Upper lobe of right lung (tissue), 1 donor: ENCODE data around the gene THNSL1. TPM values are rescaled to one million over a fixed set of nuclear protein-coding genes. Genes with fewer than 3 reads are reported as not detected.
A peak's percentile ranks its signal among the peaks of the same experiment; 100 is the strongest.
"Not testable (repeated sequence)": the region's sequence is repeated elsewhere in the genome, so short reads cannot be mapped to it uniquely, and the experiment has no call there.

Experiments used
- ATAC-seq: fragments of 200-7000 bp; cut with Tn5 transposase; one replicate; pipeline ENCODE4 v1.9.1; 2020; ENCODE audit warnings: mild to moderate bottlenecking, moderate library complexity
- DNase-seq: peaks from one replicate; pipeline ENCODE4 v3.0.0-alpha.2; 2020
- H3K27ac ChIP-seq: fragments of 200-600 bp; one replicate; pipeline ENCODE4 v1.8.0; 2022
- H3K27me3 ChIP-seq: fragments of 200-600 bp; one replicate; pipeline ENCODE4 v1.8.0; 2022; ENCODE audit warnings: mild to moderate bottlenecking
- H3K36me3 ChIP-seq: fragments of 200-600 bp; one replicate; pipeline ENCODE4 v1.8.0; 2022
- H3K4me1 ChIP-seq: fragments of 200-600 bp; one replicate; pipeline ENCODE4 v1.8.0; 2022
- H3K4me3 ChIP-seq: fragments of 200-600 bp; one replicate; pipeline ENCODE4 v1.8.0; 2022; ENCODE audit warnings: mild to moderate bottlenecking
- H3K9me3 ChIP-seq: fragments of 200-600 bp; one replicate; pipeline ENCODE4 v1.8.0; 2022
- intact Hi-C: fragments of 100-400 bp; cut with DNase I; formaldehyde crosslinking; loops from one replicate; pipeline ENCODE4 v1.11.0; 2022
- total RNA-seq: library from RNA; stranded (reverse); fragmentation: NEBNext Ultra II Directional; extraction: Animal tissue kit (Norgen Biotek cat#: 25700); gene quantifications from one replicate; pipeline ENCODE4 v1.2.1, GENCODE V29; 2021
- TF ChIP-seq, protein P1 (sequence below): fragments of 200-600 bp; IDR thresholded peaks from one replicate; pipeline ENCODE4 v1.8.0; 2022; ENCODE audit warnings: antibody characterized with exemption
- donor health status: DM: no; HTN: yes; CAD: no; lungs with severe emphysema.

Gene THNSL1
- total RNA-seq, 1 donor from 2014 or later, result 3.0 TPM

DNA sequence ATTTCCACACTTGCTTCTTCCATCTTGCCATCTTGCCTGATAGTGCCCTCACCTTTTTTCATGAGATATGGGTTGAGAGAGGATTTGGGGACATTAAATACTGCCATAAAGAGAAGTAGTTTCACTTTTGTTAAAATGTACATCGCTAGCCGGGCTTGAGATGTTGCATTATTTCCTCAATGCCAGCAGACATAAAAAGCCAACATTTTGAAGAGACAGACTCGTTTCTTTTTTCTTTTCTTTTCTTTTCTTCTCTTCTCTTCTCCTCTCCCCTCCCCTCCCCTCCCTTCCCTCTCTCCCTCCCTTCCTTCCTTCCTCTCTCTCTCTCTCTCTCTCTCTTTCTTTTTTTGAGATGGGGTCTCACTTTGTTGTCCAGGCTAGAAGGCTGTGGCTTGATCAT, 18.4 kb upstream of the THNSL1 start:
- Histone ChIP-seq H3K27me3 (no peaks in the 10 kb centered on the region), H3K9me3 (no peaks in the 10 kb centered on the region), H3K27ac (no peak overlapping the region), H3K4me3 (no peak overlapping the region), H3K4me1 (no peaks in the 10 kb centered on the region), H3K36me3 (no peaks in the 10 kb centered on the region)
- TF ChIP-seq, protein P1, sequence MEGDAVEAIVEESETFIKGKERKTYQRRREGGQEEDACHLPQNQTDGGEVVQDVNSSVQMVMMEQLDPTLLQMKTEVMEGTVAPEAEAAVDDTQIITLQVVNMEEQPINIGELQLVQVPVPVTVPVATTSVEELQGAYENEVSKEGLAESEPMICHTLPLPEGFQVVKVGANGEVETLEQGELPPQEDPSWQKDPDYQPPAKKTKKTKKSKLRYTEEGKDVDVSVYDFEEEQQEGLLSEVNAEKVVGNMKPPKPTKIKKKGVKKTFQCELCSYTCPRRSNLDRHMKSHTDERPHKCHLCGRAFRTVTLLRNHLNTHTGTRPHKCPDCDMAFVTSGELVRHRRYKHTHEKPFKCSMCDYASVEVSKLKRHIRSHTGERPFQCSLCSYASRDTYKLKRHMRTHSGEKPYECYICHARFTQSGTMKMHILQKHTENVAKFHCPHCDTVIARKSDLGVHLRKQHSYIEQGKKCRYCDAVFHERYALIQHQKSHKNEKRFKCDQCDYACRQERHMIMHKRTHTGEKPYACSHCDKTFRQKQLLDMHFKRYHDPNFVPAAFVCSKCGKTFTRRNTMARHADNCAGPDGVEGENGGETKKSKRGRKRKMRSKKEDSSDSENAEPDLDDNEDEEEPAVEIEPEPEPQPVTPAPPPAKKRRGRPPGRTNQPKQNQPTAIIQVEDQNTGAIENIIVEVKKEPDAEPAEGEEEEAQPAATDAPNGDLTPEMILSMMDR, result no peak
- no peak for DNase-seq
- no peak for ATAC-seq
- intact Hi-C loops, result no loop called here

DNA sequence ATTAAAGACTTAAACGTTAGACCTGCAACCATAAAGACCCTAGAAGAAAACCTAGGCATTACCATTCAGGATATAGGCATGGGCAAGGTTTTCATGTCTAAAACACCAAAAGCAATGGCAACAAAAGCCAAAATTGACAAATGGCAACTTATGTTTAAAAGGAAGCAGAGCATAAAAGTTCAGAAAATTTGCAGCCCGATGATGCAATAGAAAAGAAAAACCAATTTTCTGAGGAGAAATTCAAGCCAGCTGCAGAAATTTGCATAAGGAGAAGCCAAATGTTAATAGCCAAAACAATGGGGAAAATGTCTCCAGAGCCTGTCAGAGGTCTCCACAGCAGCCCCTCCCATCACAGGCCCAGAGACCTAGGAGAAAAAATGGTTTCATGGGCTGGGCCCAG, 4.8 kb upstream of the THNSL1 start:
- H3K36me3 ChIP-seq, H3K27me3 ChIP-seq, H3K9me3 ChIP-seq, H3K4me1 ChIP-seq, DNase-seq, H3K27ac ChIP-seq, H3K4me3 ChIP-seq, ATAC-seq, intact Hi-C loops: not testable (repeated sequence)

DNA sequence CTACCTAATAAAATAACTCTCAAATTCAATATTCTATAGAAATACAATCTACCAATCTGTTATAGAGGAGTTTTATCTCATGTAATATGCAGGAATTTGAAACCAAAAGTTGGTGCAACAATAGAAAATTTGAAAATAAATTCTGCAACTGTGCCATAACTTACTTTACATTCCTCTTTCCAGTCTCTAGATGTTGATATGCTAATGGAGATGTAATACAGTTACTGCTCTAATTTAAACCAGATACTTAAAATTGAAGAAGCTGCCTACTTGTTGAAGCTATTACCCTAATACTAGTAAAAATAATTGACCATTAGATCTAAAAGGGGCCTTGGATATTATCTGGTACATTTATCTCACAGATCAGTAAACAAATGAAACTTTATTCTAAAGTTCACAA, 1.8 kb upstream of the THNSL1 start:
- H3K4me3 ChIP-seq, result no peak overlapping the region
- no peak overlapping the region for H3K27ac ChIP-seq
- TF ChIP-seq, protein P1, result no peak
- H3K36me3 ChIP-seq, result no peaks in the 10 kb centered on the region
- peaks cover 6% of the 10 kb centered on the region for H3K4me1 ChIP-seq
- no peaks in the 10 kb centered on the region for H3K9me3 ChIP-seq
- DNase-seq (no peak), ATAC-seq (no peak)
- intact Hi-C loops, result no loop called here
- no peaks in the 10 kb centered on the region for H3K27me3 ChIP-seq

DNA sequence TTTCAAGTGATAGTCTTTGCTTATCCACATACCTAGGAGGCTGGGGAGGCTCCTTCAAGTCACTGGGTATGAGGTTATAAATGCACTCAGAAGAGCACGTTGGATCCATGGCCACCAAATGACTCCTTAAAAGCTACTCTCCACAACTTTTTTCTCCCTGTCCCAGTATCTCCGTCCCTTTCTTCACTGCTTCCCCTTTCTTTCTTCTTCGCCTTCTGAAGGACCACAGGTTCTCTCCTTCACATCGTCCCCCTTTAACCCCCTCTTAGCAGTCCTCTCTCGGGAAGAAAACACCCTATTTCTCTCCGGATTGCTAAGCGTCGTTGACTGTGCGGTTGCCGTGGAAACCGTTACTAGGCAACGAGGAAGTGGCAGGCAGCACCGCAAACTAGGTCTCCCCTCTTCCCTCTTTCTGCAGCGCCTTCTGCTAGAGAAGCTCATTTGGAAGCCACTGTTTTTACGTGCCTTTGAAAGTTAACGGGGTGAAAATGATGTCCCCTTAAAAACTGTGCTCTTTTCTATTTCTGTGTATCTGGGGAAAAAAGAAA, 510 bp upstream of the THNSL1 start, which contains the start of gene ENKUR:
Gene ENKUR, minus strand, starts transcription at position 331 of the 548 bp plus-strand sequence. Its CDS starts 222 bp downstream, at position 109.
- Histone ChIP-seq H3K36me3 (no peaks in the 10 kb centered on the region), H3K4me3 (peak within 1 kb of the TSS; percentile 72), H3K27ac (peak within 1 kb of the TSS; percentile 91), H3K4me1 (peaks cover 6% of the 10 kb centered on the region), H3K9me3 (no peaks in the 10 kb centered on the region), H3K27me3 (no peaks in the 10 kb centered on the region)
- ATAC-seq (peak; percentile 60), DNase-seq (peak; percentile 94)
- TF ChIP-seq, protein P1, result no peak
- intact Hi-C loops, result no loop called here

DNA sequence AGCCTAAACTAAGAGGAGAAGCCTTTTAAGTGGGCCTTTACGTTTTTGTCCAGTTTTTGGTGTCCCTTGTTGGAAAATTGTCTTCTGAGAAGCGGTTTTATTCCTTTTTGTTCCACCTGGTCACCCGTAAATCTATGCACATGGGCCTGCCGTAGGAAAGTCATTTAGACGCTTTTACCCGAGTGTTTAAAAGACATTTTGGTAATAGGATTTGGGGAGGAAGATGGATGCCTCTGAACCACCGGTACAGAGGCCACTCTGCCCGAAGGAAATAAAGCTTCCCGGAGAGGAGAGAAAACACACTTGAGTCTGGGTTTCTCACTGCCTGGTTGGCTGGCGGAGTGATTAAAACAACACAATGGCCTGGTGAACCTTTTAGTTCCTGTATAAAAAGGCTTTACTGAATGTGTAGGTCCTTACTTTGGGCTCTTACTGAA, 760 bp downstream of the THNSL1 start:
- H3K9me3 ChIP-seq, result no peaks in the 10 kb centered on the region
- ATAC-seq (peak; percentile 0), DNase-seq (no peak)
- peak overlapping the region; percentile 91 for H3K27ac ChIP-seq
- no peaks in the 10 kb centered on the region for H3K36me3 ChIP-seq
- H3K4me3 ChIP-seq, result peak overlapping the region; percentile 72
- H3K4me1 ChIP-seq, result peaks cover 6% of the 10 kb centered on the region
- intact Hi-C loops, result no loop called here
- H3K27me3 ChIP-seq, result no peaks in the 10 kb centered on the region
- TF ChIP-seq, protein P1, result no peak

DNA sequence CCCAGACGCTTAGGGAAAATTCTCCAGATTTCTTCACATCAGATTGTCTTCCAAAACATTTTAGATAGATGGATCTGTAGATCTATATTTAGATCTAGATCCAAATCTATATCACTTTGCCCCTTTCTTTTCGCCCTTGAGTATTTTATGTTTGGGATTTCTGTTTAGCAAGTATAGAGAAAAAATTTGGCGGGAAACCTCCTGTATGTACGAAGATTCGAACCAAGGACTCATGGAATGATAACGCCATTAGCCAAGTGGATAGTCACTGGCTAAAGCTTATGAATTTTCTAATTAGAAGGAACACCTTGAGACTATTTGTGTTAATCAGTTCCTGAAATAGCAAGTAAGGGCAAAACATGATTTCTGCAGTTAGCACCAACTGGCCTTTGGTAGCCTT, 1.2 kb downstream of the THNSL1 start:
- ATAC-seq, result no peak
- TF ChIP-seq, protein P1, result no peak
- Histone ChIP-seq H3K27me3 (no peaks in the 10 kb centered on the region), H3K27ac (peak overlapping the region; percentile 91), H3K9me3 (no peaks in the 10 kb centered on the region), H3K4me3 (peak overlapping the region; percentile 72), H3K4me1 (peaks cover 6% of the 10 kb centered on the region), H3K36me3 (no peaks in the 10 kb centered on the region)
- intact Hi-C loops, result no loop called here
- DNase-seq, result no peak
